ENCODE measurements around the gene DYNC1I1. TPM values are rescaled to one million over a fixed set of nuclear protein-coding genes. Genes with fewer than 3 reads are reported as not detected.

The DYNC1I1 gene
- total and polyA plus RNA-seq, 2 donors (not counting 1 experiment from before 2014, with no cell fraction given): 0.17 to 0.30 TPM

DNA sequence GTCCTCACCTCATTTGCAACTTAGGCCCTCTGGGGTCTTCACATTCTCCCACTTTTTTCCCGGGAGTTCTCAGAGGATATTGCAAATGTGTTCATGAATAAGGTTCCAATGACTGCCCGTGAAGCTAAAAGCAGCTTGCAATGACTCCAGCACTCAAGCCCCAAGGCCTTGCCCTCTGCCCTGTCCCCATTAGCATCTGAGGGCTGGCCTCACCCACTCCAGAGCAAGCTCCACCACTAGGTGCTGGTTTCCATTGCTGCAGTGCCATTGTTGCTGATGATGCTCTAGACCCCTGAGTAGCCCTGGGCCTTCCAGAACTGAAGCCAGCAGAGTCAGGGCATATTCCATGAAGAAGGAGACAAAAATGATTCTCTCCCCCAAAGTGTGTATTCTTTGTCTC is 236.8 kb downstream of the DYNC1I1 start:
- H3K9me3 ChIP-seq (ENCODE audit: control insufficient read depth, insufficient read depth, low read depth, low read length): no peaks in the 10 kb centered on the region
- H4K20me1 ChIP-seq (ENCODE audit: control insufficient read depth, extremely low read depth, insufficient read depth, low read length): no peaks in the 10 kb centered on the region
- H3K4me2 ChIP-seq (ENCODE audit: extremely low read depth, insufficient read depth, low read length): no peak overlapping the region
- no peaks in the 10 kb centered on the region for H3K36me3 ChIP-seq (ENCODE audit: control insufficient read depth, insufficient read depth, low read length)
- H3K27ac ChIP-seq (ENCODE audit: insufficient read depth, low read length): no peak overlapping the region
- H3K79me2 ChIP-seq (ENCODE audit: control insufficient read depth, insufficient read depth, low read length): no peaks in the 10 kb centered on the region
- TF ChIP-seq EZH2 (IDR thresholded peaks at IDR 0.05; ENCODE audit: low read length, missing control alignments) (no peak), CTCF (conservative IDR thresholded peaks at IDR 0.05 in 1 of 2, IDR thresholded peaks at IDR 0.05 in 1 of 2; ENCODE audit: low read depth in 1 of 2, low read length in 2 of 2) (no peak)
- no peak overlapping the region for H3K4me3 ChIP-seq (replicated peaks in 1 of 4; ENCODE audit: control extremely low read depth in 1 of 4, insufficient read depth in 1 of 4, low read depth in 3 of 4, low read length in 4 of 4)
- no peak overlapping the region for H2AFZ ChIP-seq (ENCODE audit: low read length)
- H3K9ac ChIP-seq (ENCODE audit: insufficient read depth, low read length): no peak overlapping the region
- H3K4me1 ChIP-seq (ENCODE audit: control insufficient read depth, extremely low read depth, insufficient read depth, low read length): no peaks in the 10 kb centered on the region
- no peaks in the 10 kb centered on the region for H3K27me3 ChIP-seq (ENCODE audit: control insufficient read depth, insufficient read depth, low read length)
- DNase-seq (ENCODE audit: low read depth in 2 of 2): no peak

DNA sequence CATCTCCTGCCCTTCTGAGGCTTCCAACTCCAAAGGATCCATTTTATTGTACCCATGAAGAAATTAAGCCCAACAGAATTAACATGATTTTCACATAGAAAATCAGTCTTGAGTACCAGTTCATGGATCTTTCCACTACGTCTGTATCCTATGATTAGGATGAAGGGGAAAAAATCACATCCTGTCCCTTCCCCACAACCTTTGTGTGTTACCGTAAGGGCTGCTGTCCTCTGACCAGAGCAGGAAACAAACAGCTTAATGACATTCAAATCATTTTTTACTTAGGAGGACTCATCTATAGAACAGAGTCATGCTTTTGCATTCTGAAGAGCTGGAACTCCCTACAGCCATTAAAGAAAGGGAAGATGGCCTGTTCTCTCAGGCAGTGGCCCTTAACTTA is 241.5 kb downstream of the DYNC1I1 start:
- Histone ChIP-seq H3K36me3 (ENCODE audit: control insufficient read depth, insufficient read depth, low read length) (no peaks in the 10 kb centered on the region), H3K79me2 (ENCODE audit: control insufficient read depth, insufficient read depth, low read length) (no peaks in the 10 kb centered on the region), H2AFZ (ENCODE audit: low read length) (no peak overlapping the region), H3K4me1 (ENCODE audit: control insufficient read depth, extremely low read depth, insufficient read depth, low read length) (no peaks in the 10 kb centered on the region), H3K9me3 (ENCODE audit: control insufficient read depth, insufficient read depth, low read depth, low read length) (no peaks in the 10 kb centered on the region), H3K4me3 (replicated peaks in 1 of 4; ENCODE audit: control extremely low read depth in 1 of 4, insufficient read depth in 1 of 4, low read depth in 3 of 4, low read length in 4 of 4) (no peak overlapping the region), H3K9ac (ENCODE audit: insufficient read depth, low read length) (no peak overlapping the region), H3K4me2 (ENCODE audit: extremely low read depth, insufficient read depth, low read length) (no peak overlapping the region), H3K27me3 (ENCODE audit: control insufficient read depth, insufficient read depth, low read length) (no peaks in the 10 kb centered on the region), H3K27ac (ENCODE audit: insufficient read depth, low read length) (no peak overlapping the region), H4K20me1 (ENCODE audit: control insufficient read depth, extremely low read depth, insufficient read depth, low read length) (no peaks in the 10 kb centered on the region)
- DNase-seq (ENCODE audit: low read depth in 2 of 2): no peak
- TF ChIP-seq EZH2 (IDR thresholded peaks at IDR 0.05; ENCODE audit: low read length, missing control alignments) (no peak), CTCF (conservative IDR thresholded peaks at IDR 0.05 in 1 of 2, IDR thresholded peaks at IDR 0.05 in 1 of 2; ENCODE audit: low read depth in 1 of 2, low read length in 2 of 2) (no peak)

DNA sequence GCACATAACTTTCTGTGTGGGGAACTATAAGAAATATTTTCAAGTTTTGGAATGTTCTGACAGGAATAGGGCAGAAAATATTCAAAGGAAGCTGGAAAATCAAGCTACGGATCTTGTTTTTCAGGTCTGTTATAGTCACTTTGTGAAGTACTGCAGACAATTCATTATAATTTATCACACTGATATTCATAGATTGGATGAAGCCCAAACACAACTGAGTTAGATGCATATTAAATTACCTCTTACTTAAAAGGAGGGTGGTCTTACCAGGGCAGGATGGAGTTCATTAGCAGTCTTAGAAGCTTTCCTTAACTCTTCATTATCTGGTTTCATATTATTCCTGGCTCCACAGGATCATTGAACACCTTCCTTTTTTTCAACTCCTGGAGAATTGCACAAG is 242.3 kb downstream of the DYNC1I1 start:
- H3K4me1 ChIP-seq (ENCODE audit: control insufficient read depth, extremely low read depth, insufficient read depth, low read length): no peaks in the 10 kb centered on the region

More for the DNA sequence above, 242.3 kb downstream of the DYNC1I1 start:
- Histone ChIP-seq H3K27ac (ENCODE audit: insufficient read depth, low read length) (no peak overlapping the region), H3K9ac (ENCODE audit: insufficient read depth, low read length) (no peak overlapping the region), H3K36me3 (ENCODE audit: control insufficient read depth, insufficient read depth, low read length) (no peaks in the 10 kb centered on the region), H2AFZ (ENCODE audit: low read length) (no peak overlapping the region), H3K4me2 (ENCODE audit: extremely low read depth, insufficient read depth, low read length) (no peak overlapping the region), H3K79me2 (ENCODE audit: control insufficient read depth, insufficient read depth, low read length) (no peaks in the 10 kb centered on the region), H3K9me3 (ENCODE audit: control insufficient read depth, insufficient read depth, low read depth, low read length) (no peaks in the 10 kb centered on the region), H4K20me1 (ENCODE audit: control insufficient read depth, extremely low read depth, insufficient read depth, low read length) (no peaks in the 10 kb centered on the region), H3K27me3 (ENCODE audit: control insufficient read depth, insufficient read depth, low read length) (no peaks in the 10 kb centered on the region), H3K4me3 (replicated peaks in 1 of 4; ENCODE audit: control extremely low read depth in 1 of 4, insufficient read depth in 1 of 4, low read depth in 3 of 4, low read length in 4 of 4) (no peak overlapping the region)
- DNase-seq (ENCODE audit: low read depth in 2 of 2): no peak
- TF ChIP-seq CTCF (conservative IDR thresholded peaks at IDR 0.05 in 1 of 2, IDR thresholded peaks at IDR 0.05 in 1 of 2; ENCODE audit: low read depth in 1 of 2, low read length in 2 of 2) (no peak), EZH2 (IDR thresholded peaks at IDR 0.05; ENCODE audit: low read length, missing control alignments) (no peak)

Data from fibroblast of lung (primary cell).